ENCODE data around the gene SOX6. TPM values are rescaled to one million over a fixed set of nuclear protein-coding genes. Genes with fewer than 3 reads are reported as not detected.
A peak's percentile ranks its signal among the peaks of the same experiment; 100 is the strongest.

SOX6 gene
- total RNA-seq, 1 donor from 2014 or later = 7.6 TPM

DNA sequence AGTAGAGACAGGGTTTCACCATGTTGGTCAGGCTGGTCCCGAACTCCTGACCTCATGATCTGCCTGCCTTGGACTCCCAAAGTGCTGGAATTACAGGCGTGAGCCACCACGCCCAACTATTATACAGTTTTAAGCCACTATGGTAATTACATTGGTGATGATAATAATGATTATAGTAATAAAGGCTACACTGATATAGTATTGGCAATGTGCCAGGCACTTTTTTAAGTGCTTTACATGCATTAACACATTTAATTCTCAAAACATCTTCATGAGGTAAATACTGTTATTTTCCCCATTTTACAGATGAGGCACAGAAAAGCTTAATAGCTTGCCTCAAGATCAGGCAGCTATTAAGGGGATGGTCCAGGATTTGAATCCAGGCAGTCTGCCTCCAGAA lies 222.5 kb downstream of the SOX6 start:
- TF ChIP-seq EZH2 (IDR thresholded peaks at IDR 0.05) = no peak
- TF ChIP-seq, protein P1, sequence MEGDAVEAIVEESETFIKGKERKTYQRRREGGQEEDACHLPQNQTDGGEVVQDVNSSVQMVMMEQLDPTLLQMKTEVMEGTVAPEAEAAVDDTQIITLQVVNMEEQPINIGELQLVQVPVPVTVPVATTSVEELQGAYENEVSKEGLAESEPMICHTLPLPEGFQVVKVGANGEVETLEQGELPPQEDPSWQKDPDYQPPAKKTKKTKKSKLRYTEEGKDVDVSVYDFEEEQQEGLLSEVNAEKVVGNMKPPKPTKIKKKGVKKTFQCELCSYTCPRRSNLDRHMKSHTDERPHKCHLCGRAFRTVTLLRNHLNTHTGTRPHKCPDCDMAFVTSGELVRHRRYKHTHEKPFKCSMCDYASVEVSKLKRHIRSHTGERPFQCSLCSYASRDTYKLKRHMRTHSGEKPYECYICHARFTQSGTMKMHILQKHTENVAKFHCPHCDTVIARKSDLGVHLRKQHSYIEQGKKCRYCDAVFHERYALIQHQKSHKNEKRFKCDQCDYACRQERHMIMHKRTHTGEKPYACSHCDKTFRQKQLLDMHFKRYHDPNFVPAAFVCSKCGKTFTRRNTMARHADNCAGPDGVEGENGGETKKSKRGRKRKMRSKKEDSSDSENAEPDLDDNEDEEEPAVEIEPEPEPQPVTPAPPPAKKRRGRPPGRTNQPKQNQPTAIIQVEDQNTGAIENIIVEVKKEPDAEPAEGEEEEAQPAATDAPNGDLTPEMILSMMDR (IDR thresholded peaks at IDR 0.05) = no peak
- TF ChIP-seq EZH2phosphoT487 (IDR thresholded peaks at IDR 0.05) = no peak
- Mint-ChIP-seq H3K4me3 (no peak overlapping the region), H3K4me1 (no peaks in the 10 kb centered on the region), H3K27me3 (ENCODE audit: insufficient read depth, low read depth) (no peaks in the 10 kb centered on the region), H3K36me3 (peaks cover 3% of the 10 kb centered on the region), H3K9me3 (peaks cover 12% of the 10 kb centered on the region), H3K27ac (no peak overlapping the region)
- Histone ChIP-seq H3K9me3 (ENCODE audit: low read depth) (no peaks in the 10 kb centered on the region), H3K36me3 (no peaks in the 10 kb centered on the region), H3K27ac (no peak overlapping the region), H2AFZ (replicated peaks) (no peak overlapping the region), H3F3A (ENCODE audit: low read depth) (no peaks in the 10 kb centered on the region), H3K4me2 (no peak overlapping the region), H3K9ac (no peak overlapping the region), H3K79me2 (ENCODE audit: low read depth) (no peaks in the 10 kb centered on the region), H3K4me3 (no peak overlapping the region), H3K27me3 (no peaks in the 10 kb centered on the region), H3K4me1 (no peaks in the 10 kb centered on the region), H4K20me1 (ENCODE audit: low read depth) (no peaks in the 10 kb centered on the region)
- DNase-seq (ENCODE audit: low spot score) = no peak

DNA sequence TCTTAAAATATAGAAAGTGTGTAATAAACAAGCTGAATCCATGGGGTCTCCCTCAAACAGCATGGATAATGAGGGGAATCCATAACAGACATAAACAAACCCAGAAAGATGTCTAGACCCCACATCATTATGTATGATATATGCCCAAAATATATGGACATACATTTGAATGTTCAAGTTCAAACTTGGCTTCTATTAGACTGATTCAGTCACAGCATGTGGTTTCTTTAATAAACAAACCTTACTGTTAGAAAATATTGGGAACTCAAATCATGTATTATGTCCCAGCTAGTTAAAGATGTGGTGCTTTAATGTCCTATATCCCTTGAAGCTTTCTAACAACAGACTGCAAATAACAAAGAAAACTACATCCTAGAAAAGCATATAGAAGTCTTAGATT lies 228.6 kb downstream of the SOX6 start:
- H3K4me3 Mint-ChIP-seq = no peak overlapping the region
- H3K79me2 ChIP-seq (ENCODE audit: low read depth) = no peaks in the 10 kb centered on the region

DNA sequence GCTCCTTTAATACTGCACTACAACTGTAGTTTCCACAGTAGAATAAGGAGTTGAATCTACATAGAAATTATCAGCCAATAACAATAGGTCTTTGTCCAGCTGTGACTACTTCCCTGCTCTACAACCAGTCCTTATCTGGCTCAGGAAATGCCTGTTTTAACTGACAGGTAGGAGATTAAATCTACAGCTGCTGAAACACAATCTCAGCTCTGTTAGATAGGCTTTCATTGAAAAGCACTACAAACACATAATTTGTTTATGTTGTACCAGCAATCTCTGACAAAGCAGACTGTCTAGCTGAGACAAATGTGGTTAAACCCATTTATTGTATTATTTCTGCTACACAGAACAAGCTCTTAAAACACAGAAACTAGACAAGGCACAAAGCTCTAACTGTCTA lies 230.0 kb downstream of the SOX6 start:
- peak; percentile 16 for DNase-seq (ENCODE audit: low spot score)
- no peaks in the 10 kb centered on the region for H3K27me3 Mint-ChIP-seq (ENCODE audit: insufficient read depth, low read depth)
- Histone ChIP-seq H3K9me3 (ENCODE audit: low read depth) (no peaks in the 10 kb centered on the region), H3F3A (ENCODE audit: low read depth) (no peaks in the 10 kb centered on the region), H3K36me3 (no peaks in the 10 kb centered on the region), H4K20me1 (ENCODE audit: low read depth) (no peaks in the 10 kb centered on the region), H2AFZ (replicated peaks) (peak overlapping the region; percentile 30), H3K9ac (no peak overlapping the region), H3K4me3 (no peak overlapping the region), H3K27me3 (no peaks in the 10 kb centered on the region), H3K4me2 (peak overlapping the region; percentile 34), H3K4me1 (peaks cover 7% of the 10 kb centered on the region), H3K27ac (no peak overlapping the region), H3K79me2 (ENCODE audit: low read depth) (no peaks in the 10 kb centered on the region)
- peaks cover 7% of the 10 kb centered on the region for H3K4me1 Mint-ChIP-seq
- no peak for TF ChIP-seq EZH2 (IDR thresholded peaks at IDR 0.05)
- TF ChIP-seq, protein P1 (IDR thresholded peaks at IDR 0.05) = no peak
- no peak for TF ChIP-seq EZH2phosphoT487 (IDR thresholded peaks at IDR 0.05)
- H3K27ac Mint-ChIP-seq = no peak overlapping the region
- H3K36me3 Mint-ChIP-seq = no peaks in the 10 kb centered on the region
- no peaks in the 10 kb centered on the region for H3K9me3 Mint-ChIP-seq
- no peak overlapping the region for H3K4me3 Mint-ChIP-seq

More for the DNA sequence above, 228.6 kb downstream of the SOX6 start:
- Histone ChIP-seq H3K36me3 (no peaks in the 10 kb centered on the region), H3K9me3 (ENCODE audit: low read depth) (no peaks in the 10 kb centered on the region), H3K4me1 (peaks cover 7% of the 10 kb centered on the region), H4K20me1 (ENCODE audit: low read depth) (no peaks in the 10 kb centered on the region), H2AFZ (replicated peaks) (no peak overlapping the region), H3K27me3 (no peaks in the 10 kb centered on the region), H3K4me2 (no peak overlapping the region), H3K9ac (no peak overlapping the region), H3F3A (ENCODE audit: low read depth) (no peaks in the 10 kb centered on the region), H3K27ac (no peak overlapping the region), H3K4me3 (no peak overlapping the region)
- Mint-ChIP-seq H3K9me3 (no peaks in the 10 kb centered on the region), H3K27ac (no peak overlapping the region), H3K27me3 (ENCODE audit: insufficient read depth, low read depth) (no peaks in the 10 kb centered on the region), H3K36me3 (no peaks in the 10 kb centered on the region), H3K4me1 (peaks cover 7% of the 10 kb centered on the region)
- DNase-seq (ENCODE audit: low spot score) = no peak
- TF ChIP-seq EZH2phosphoT487 (IDR thresholded peaks at IDR 0.05) = no peak
- TF ChIP-seq EZH2 (IDR thresholded peaks at IDR 0.05) = no peak
- TF ChIP-seq, protein P1 (IDR thresholded peaks at IDR 0.05) = no peak
